Liver (tissue), 3 donors: ENCODE results near the gene SMAD1.

Experiments used
- CTCF ChIP-seq: fragments of 150-350 bp; IDR thresholded peaks from 2 replicates; pipeline ENCODE4 v1.5.1; 2017; ENCODE audit warnings: improper control_type of control experiment, low read depth, low read length; ENCODE audit not compliant: missing input control
- EGR1 ChIP-seq, 2 donors: IDR thresholded peaks; 2 replicates each; pipeline ENCODE4 v1.6.1; 2016 to 2018; ENCODE audit warnings: antibody characterized with exemption in 2 of 2, low read depth in 2 of 2
- REST ChIP-seq: IDR thresholded peaks from 2 replicates; pipeline ENCODE4 v1.6.1; 2016; ENCODE audit warnings: antibody characterized with exemption, mild to moderate bottlenecking
- TAF1 ChIP-seq: conservative IDR thresholded peaks from 2 replicates; pipeline ENCODE4 v1.6.1; 2016; ENCODE audit warnings: antibody characterized with exemption, mild to moderate bottlenecking
- YY1 ChIP-seq: IDR thresholded peaks from 2 replicates; pipeline ENCODE4 v1.6.1; 2016; ENCODE audit warnings: antibody characterized with exemption, mild to moderate bottlenecking
- donor health status: healthy.
- donor health status: healthy.

GRCh38 chr4:145523117-145523516 lies 41.5 kb downstream of the SMAD1 start:
- no peak for TF ChIP-seq CTCF
- no peak for TF ChIP-seq REST
- no peak for TF ChIP-seq EGR1 (IDR thresholded peaks at IDR 0.05; ENCODE audit: low read depth in 2 of 2)
- TF ChIP-seq TAF1: no peak
- TF ChIP-seq YY1: no peak
